Activated CD4-positive, alpha-beta T cell treated with anti-CD3 and anti-CD28 coated beads, Interleukin-2, Interleukin-6, amounts not matched to agents 100 ng/mL and 50 ng/mL, durations not matched to agents 16 hours and 8 hours (primary cell): ENCODE measurements around the gene USP32.

Experiments
- DNase-seq: peaks from one replicate; pipeline ENCODE4 v3.0.0-alpha.2; 2020

Gene USP32

DNA sequence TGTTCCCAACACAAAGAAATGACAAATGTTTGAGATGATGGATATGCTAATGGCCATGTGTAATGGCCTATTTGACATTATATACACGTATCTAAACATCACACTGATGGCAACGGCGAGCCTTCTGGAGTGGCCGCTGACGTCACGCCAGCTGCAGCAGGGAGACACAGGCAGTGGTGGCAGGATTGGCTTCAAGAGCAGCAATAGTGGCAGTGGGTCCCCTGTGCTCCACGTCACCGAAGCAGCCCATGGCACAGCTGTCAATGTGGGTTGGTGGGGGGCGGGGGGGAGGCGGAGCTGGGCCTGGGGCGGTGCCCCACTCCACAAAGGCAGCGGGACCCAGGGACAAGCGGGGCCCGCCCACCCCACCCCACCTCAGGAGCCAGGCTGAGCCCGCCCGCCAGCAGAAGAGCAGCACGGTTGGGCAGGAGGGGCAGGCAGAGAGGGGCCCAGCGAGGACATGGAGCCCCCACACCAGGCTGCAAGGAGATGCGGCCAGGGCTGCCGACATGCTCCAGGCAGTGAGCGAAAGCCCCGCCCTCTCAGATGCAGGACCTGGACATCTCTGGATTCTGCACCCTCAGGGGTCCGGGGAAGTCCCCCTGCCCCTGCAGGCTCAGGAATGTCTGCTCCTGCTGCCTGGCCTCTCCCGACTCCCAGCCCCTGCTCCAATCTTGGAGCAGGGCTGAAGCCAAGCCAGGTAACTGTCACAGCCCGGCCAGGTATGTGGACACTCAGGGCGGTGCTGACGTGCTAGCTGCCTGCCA, 64.6 kb downstream of the USP32 start:
- DNase-seq: no peak

DNA sequence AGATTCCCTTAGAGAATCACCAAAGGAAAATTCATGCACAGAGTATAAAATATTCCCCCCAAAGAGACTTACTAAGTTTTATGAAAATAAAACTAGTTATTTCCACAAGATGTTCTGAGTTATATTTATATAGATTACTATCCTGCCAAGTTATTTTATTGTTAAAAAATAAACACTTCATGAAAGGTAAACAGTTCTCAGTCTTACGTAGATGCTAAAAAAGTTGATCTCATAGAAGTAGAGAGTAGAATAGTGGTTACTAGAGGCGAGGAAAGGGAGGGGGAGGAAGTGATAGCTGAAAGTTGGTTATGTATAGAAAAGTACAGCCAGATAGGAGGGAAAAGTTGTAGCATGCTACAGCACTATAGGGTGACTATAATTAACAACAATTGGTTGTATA, 65.2 kb downstream of the USP32 start:
- no peak for DNase-seq

DNA sequence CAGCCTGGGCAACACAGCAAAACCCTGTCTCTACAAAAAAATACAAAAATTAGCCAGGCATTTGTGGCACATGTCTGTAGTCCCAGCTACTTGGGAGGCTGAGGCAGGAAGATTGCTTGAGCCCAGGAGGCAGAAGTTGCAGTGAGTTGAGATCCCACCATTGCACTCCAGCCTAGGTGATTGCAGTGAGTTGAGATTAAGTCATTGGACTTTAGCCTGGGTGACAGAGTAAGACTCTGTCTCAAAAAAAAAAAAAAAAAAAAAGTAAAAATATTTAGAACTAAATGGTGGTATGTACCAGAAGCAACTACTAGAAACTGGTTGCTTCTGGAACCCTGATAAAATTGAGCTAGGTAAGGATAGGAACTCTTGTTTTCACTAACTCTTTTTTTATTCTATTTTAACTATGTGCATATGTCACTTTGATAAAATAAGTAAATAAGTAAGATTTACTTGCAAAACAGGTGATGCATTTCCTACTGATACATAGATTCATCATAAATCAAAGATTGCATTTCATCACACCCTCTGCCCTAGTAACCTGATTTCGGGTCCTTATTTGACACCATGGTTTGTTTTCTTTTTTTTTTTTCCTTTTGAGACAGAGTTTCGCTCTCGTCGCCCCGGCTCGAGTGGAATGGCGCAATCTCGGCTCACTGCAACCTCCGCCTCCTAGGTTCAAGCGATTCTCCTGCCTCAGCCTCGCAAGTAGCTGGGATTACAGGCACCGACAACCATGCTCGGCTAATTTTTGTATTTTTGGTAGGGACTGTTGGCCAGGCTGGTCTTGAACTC, 66.0 kb downstream of the USP32 start:
- DNase-seq: no peak

DNA sequence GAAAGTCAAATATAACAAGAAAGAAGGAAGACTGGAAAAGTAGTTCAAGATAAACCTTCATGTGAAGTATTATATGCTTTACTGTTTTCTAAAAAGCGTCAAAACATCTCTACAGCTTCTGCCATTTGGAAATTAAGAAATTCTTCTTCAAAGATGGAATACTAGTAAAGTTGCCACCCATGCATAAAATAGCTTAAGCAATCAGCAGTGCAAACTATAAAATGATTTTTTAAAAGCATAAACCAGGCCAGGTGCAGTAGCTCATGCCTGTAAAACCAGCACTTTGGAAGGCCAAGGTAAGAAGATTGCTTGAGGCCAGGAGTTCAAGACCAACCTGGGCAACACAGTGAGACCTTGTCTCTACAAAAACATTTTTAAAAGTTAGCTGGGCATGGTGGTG, 68.2 kb downstream of the USP32 start:
- no peak for DNase-seq

DNA sequence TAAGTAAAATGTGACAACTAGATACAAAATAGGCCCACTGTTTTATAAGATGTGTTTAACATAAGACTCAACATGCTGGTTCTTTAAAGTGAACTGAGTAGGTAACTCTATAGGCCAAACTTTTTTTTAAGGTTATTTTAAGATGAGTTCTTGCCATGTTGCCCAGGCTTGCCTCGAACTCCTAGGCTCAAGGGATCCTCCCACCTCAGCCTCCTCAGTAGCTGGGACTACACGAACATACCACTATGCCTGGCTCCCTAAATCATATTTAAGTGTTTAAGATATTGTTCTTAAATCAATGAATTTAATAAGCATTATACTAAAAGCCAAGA, 69.9 kb downstream of the USP32 start:
- DNase-seq: no peak

DNA sequence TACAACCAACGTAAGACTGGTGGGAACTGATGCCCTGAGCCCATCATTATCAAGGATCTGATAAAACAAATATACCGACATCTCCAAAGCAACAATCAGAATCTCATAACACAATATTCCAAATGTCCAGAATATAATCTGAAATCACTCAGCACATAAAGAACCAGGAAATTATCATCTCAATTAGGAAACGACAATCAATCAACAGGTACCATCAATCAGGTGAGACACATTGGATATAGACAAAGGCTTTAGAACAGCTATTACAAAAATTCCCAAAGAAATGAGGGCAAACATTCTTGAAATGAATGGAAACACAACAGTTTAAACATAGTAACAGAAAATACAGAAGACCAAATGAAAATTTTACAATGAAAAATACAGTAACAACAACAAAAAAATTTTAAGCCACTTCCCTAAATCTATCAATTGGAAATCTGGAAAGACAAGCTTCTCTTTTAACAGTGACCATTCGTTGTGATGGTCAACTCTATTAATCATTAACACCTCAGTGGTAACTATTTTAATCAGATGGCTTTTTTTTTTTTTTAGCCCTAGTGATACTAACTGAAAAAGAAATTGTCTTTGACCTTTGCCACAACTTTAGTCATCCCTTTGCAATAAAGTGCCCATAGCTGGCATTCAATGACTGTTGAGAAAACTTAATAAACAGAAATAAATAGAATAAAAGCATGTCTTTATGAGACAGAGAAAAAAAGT, 70.4 kb downstream of the USP32 start:
- no peak for DNase-seq

DNA sequence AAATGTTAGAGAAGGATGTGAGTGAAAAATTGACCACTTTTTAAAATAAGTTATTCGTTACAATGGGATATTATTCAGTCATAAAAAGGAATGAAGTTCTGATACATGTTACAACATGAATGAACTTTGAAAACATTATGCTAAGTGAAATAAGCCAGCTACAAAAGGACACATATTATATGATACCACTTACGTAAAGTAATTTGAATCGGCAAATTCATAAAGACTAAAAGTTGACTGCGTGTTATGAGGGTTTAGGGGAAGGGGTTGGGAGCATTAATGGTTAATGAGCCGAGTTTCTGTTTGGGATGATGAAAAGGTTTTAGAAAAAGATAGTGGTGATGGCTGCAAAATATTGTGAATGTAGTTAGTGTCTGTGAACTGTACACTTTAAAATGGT, 73.1 kb downstream of the USP32 start:
- DNase-seq: no peak

DNA sequence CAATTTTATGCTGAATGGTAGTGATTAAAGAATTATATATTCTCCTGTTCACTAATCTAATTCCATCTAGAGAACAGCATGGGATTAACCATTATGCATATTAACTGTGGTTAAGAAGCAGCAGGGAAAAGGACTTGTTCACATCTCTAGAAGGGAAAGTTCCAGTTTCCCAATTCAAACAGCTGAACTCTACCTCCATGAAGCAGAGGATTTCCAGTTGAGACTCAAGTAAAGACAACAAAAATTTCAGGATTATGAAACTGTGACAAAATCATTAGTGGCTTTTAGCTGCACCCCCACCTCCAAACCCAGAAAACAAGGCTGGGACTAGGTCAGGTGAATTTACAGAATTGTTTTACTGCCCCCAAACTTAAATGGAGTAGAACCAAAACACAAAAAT, 73.6 kb downstream of the USP32 start:
- no peak for DNase-seq

DNA sequence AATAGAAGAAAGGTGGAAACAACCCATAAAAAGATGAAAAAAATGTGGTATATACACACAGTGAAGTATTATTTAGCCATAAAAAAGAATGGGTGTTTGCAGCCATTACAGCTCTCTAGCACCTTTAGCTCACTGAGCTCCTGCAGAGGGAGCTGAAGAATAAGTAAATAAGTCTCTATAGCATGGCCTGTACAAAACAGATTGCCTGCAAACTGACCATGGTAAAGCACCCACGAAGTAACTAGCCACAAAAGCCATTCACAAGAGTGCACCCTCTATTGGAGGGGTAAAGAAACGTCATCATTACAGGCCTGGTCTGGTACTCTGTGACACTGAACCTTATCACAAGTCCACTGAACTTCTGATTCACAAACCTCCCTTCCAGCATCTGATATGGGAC, 76.3 kb downstream of the USP32 start:
- DNase-seq: no peak

DNA sequence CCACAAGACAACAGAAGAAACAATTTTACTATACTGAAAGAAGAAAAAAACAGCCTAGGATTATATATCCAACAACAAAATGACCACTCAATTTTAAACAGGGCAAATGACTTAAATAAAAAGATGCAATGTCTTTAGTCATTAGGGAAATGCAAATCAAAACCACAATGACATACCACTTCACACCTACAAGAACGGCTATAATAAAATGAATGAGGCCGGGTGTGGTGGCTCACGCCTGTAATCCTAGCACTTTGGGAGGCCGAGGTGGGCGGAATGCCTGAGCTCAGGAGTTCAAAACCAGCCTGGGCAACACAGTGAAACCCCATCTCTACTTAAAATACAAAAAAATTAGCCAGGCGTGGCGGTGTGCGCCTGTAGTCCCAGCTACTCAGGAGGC, 77.0 kb downstream of the USP32 start:
- peak; percentile 30 for DNase-seq

DNA sequence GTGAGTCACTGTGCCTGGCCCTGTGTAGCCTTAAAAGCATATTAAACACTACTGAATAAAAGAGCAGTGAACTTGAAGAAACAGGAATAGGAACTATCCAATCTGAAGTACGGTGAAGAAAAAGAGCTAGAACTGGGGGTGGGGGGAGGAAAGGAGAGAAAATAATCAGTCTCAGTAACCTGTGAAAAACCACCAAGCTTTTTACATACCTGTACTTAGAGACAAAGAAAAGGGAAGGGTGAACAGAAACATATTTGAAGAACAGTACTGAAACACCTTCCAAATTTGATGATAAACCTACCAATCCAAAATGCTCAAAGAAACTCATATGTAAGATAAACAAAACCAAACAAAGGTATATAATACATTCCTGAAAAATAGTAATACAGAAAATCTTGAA, 77.5 kb downstream of the USP32 start:
- no peak for DNase-seq

DNA sequence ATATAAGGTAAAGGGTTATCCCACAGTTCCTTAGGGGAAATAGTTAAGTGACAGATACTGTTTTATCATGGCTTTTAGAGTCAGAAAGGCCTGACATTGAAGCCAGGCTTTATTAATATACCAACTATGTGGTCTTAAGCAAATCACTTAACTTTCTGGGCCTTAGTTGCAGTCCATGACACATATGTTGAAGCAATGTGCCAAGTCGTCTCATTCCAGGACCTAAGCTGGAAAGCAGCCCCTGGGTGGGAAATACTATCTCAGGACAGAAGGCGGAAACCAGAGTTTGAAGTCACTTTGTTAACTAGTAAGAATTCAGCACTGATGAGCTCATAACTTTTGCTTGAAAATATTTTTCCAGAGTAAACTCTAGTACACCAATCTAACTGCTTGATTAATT, 80.0 kb downstream of the USP32 start:
- DNase-seq: no peak

DNA sequence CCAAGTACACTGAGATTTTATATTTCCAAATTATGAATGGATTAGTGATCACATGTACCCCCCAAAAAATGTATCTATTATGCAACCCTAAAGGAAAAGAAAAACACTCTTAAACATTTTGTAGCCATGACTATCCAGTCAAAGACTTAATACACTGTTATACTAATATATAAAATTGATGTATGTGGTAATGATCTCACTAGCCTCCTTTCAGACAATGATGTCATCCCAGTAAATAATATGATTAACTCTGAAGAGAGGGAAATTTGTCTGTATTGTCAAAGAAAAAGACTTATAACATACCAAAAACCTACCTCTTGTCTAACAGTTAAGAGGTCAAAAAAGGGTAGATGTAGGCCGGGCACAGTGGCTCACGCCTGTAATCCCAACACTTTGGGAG, 80.7 kb downstream of the USP32 start:
- no peak for DNase-seq

DNA sequence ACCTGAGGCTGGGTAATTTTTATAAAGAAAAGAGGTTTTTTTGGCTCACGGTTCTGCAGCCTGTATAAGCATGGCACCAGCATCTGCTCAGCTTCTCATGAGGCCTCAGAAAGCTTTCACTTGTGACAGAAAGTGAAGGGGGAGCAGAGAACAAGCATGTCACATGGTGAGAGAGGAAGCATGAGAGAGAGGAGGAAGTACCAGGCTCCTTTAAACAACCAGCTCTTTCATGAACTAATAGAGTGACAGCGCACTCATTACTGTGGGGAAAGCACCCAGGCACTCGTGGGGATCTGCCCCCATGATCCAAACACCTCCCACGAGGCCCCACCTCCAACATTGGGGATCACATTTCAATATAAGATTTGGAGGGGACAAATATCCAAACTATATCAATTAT, 86.8 kb downstream of the USP32 start:
- DNase-seq: peak; percentile 51

DNA sequence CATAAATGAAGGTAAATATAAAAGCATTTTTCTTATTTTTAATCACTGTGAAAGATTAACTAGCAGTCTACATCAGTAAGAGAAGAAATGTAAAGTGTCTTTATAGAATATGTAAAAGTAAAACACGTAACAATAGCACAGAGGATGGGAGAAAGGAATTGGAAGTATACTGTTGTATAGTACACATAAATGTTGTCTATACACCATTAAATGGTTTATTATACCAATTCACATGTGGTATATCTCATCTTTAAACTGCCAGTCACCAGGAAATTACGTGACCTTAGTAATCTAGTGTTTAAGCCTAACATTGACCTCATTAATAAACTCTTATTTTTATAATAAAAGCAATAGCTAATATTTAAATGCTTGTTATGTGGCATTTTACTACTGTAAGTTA, 87.4 kb downstream of the USP32 start:
- DNase-seq: no peak

DNA sequence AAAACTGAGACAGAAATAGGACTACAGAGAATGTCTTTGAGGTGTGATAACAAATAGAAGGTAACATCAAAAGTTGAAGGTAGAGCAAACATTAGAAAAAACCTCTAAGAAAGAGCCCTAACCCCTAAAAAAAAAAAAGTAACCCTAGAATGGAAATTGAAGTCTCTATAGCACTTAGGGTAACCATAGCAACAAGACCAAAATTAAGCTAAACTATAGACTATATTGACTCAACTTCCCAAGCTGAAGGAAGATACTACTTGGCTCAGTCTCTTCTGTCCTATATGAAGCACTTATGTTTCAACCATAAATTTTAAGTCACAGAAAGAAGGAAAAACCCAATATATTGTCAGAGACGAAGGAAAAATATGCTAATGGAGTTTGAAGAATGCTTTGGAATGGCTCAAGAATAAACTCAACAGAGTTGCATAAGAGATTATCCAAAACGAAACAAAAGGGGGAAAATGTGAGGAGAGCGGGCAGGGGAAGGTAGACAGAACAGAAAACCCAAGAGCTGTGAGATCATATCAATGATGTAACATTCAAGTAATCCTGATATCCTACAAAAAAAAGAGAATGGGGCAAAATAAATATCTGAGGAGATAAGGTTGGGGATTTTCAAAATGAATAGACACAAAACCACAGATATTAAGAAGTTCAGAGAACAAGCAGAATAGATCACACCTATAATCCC, 88.4 kb downstream of the USP32 start:
- no peak for DNase-seq

DNA sequence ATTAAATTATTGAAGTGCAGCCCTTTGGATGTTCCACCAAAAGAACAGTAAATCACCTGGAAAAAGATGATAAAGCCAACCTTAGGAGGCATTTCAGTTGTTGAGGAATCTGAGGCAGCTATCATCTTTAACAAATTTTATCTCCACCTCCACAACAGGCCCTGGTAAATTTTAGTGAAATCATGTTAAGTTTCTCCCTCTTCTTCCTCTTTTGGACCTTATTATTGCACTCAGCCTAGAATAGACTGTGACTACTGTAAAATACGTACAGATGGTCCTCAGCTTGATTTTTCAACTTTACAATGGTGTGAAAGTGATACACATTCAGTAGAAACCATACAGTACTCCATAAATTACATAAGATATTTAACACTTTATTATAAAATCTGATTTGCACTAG, 90.3 kb downstream of the USP32 start:
- DNase-seq: no peak

DNA sequence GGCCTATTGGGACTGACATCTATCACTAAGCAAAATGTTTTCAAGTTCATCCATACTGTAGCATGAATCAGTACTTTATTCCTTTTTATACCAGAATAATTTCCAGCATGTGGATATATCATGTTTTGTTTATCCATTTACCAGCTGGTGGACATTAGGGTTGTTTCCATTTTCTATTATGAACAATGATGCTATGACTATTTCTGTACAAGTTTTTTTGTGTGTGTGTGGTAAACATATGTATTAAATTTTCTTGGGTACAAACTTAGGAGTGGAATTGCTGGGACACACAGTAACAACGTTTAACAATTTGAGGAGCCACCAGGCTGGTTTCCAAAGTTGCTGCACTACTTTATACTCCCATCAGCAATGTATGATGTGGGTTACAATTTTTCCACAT, 91.0 kb downstream of the USP32 start:
- DNase-seq: no peak

DNA sequence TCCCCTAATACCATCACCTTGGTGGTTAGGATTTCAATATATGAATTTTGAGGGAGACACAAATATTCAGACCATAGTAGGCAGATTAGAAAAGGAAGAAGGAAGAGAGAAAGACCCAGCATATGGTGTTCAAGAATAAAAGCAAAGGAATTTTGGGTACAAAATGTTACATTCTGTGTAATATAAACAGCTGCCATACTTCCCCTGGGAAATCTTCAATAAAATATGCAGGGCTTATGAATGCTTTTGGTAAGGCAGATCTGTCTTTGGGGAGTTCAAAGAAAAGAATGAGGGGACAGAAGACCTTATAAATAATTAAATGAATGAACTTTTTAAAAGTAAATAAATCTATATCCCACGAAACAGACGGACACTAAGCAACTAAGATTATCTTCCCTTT, 91.9 kb downstream of the USP32 start:
- no peak for DNase-seq

DNA sequence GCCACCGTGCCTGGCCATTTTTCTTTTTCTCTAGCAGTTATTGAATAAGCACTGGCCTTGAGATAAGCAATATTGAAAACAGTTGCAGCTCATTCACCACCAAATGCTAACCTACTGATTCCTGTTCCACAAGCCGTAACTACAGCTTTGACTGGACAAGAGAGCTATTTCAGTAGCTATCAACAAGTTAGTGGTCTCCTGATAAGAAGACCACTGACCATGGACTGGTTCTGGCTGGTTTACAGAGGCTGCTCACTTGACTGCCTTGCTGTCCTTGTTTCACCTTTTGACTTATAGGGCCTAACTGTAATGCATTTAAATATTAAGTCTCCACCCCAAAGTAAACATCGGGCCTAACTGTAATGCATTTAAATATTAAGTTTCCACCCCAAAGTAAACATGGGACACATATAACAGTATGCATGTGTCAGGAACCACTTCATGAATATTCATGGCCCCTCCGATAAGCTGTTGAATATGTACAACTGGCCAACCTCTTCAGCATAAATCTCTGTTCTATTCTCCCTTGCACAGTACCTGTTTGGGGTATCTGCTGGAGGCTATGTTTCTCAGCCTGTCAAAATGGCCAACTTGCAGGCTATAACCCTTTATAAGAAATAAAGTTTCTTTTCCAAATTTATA, 94.1 kb downstream of the USP32 start:
- no peak for DNase-seq

DNA sequence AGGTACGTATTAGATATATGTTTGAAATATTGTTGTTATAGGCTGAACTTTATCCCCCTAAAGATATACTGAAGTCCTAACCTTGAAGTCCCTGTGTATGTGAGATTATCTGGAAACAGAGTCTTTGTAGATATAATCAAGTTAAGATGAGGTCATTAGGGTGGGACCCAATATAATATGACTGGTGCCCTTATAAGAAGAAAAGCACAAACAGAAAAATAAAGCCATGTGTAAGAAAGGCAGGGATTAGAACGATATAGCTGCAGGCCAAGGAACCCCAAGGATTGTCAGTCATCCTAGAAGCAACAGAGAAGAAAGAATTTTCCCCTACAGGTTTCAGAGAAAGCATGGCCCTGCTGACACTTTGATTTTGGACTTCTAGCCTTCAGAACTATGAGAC, 95.8 kb downstream of the USP32 start:
- DNase-seq: no peak

DNA sequence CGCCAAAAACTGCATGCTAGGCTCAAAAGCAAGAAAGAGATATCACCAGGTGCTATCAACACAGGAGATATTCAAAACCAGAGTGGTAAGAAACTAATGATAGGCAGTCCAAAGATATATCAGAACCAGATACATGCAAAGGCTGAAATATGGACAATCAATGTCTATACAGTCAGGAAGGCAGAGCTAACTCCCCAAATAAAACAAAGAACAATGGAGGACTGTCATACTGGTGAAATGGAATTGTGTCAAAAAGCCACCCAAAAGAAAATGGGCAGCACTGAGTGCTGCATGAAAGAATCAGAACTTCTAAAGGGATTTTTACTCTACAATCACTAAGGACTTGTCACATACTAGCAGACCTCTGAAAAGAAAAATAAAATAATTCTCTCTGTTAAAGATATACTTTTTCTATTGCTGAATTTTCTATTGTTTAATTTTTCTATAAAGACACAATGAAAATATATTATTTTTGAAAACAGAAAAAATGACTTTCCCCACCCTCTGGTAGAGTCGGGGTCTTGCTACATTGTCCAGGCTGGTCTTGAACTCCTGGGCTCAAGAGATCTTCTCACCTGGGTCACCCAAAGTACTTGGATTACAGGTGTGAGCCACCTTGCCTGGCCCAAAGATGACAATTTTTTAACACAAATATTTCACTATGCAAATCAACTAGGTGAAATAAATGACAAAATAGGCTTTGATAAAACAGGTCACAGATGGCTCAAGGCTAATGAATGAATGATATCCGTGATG, 98.2 kb downstream of the USP32 start:
- DNase-seq: no peak
